Thoracic aorta (tissue), 2 donors: ENCODE measurements around the gene TBC1D4. TPM values are rescaled to one million over a fixed set of nuclear protein-coding genes. Genes with fewer than 3 reads are reported as not detected.

ENCODE experiments used
- ATAC-seq: fragments of 150-250 bp; one replicate; pipeline ENCODE4 v1.8.0; 2017; ENCODE audit warnings: low read depth; ENCODE audit not compliant: insufficient number of reproducible peaks, low FRiP score
- DNase-seq: peaks from one replicate; pipeline ENCODE4 v3.0.0-alpha.2; 2020; ENCODE audit warnings: low spot score
- H3K27ac ChIP-seq, 2 donors: fragments of 200-600 bp; sonication (generic); 1 replicate in 1 of 2; 2 replicates in 1 of 2; pipeline ENCODE4 v1.5.1; 2016; ENCODE audit warnings: mild to moderate bottlenecking in 2 of 2, moderate library complexity in 2 of 2
- H3K27me3 ChIP-seq: fragments of 200-600 bp; sonication (generic); replicated peaks from 2 replicates; pipeline ENCODE4 v1.6.0; 2016; ENCODE audit warnings: mild to moderate bottlenecking; ENCODE audit not compliant: insufficient read depth
- H3K36me3 ChIP-seq: fragments of 200-600 bp; sonication (generic); one replicate; pipeline ENCODE4 v1.5.1; 2016
- H3K4me1 ChIP-seq, 2 donors: fragments of 200-600 bp; sonication (generic); 1 replicate in 1 of 2; 2 replicates in 1 of 2; pipeline versions ENCODE4 v1.5.1 to v1.6.0; 2016; ENCODE audit warnings: low read depth in 2 of 2, mild to moderate bottlenecking in 1 of 2; ENCODE audit not compliant: control insufficient read depth in 1 of 2
- H3K4me3 ChIP-seq: fragments of 200-600 bp; sonication (generic); 2 replicates; pipeline ENCODE4 v1.5.1; 2016; ENCODE audit warnings: mild to moderate bottlenecking
- H3K9me3 ChIP-seq: fragments of 200-600 bp; sonication (generic); 2 replicates; pipeline ENCODE4 v1.5.1; 2016
- CTCF ChIP-seq: fragments of 200-600 bp; sonication (generic); IDR thresholded peaks from one replicate; pipeline ENCODE4 v1.5.1; 2019; ENCODE audit warnings: antibody characterized with exemption
- total RNA-seq, 2 donors: library from RNA; depleted of rRNA; stranded (reverse); fragments of >200 nt; gene quantifications; one replicate each; pipeline versions ENCODE4 v1.1.0 to v1.2.3, GENCODE V29; 2016

TBC1D4 gene
- total RNA-seq, 2 donors from 2014 or later, result 15.8 to 20.3 TPM

DNA sequence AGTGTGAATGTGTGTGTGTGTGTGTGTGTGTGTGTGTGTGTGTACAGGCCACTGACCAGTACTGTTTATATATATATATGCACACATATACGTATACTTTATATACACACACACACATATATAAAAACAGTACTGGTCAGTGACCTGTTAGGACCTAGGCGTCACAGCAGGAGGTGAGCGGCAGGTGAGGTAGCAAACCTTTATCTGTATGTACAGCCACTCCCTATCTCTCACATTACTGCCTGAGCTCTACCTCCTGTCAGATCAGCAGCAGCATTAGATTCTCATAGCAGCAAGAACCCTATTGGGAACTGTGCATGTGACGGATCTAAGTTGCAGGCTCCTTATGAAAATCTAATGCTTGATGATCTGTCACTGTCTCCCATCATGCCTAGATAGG is 34.5 kb downstream of the TBC1D4 start:
- H3K4me3 ChIP-seq, result no peak overlapping the region
- no peak for DNase-seq
- H3K36me3 ChIP-seq, result no peaks in the 10 kb centered on the region
- no peak for ATAC-seq
- TF ChIP-seq CTCF, result no peak
- no peaks in the 10 kb centered on the region for H3K9me3 ChIP-seq
- no peaks in the 10 kb centered on the region for H3K4me1 ChIP-seq
- H3K27me3 ChIP-seq, result no peaks in the 10 kb centered on the region
- H3K27ac ChIP-seq, result no peak overlapping the region

DNA sequence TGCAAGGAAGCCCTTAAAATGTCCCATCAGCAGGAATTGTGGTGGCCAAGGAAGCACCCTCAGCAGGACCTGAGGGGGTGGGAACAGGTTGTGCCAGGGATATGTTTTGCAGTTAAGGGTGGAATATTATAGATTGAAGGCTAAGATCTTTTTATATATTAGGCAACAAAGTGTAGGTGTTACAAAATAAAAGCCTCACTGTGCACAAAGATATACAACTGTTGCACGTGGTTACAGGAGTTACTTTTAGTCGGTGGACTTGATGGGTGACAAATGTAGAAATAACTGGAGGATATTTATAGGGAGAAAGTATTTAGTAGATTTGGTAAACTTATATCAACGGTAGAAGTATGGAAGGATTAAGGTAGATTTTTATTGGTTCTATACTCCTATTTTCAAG is 35.1 kb downstream of the TBC1D4 start:
- Histone ChIP-seq H3K36me3 (no peaks in the 10 kb centered on the region), H3K27me3 (no peaks in the 10 kb centered on the region), H3K27ac (no peak overlapping the region), H3K4me1 (no peaks in the 10 kb centered on the region), H3K4me3 (no peak overlapping the region), H3K9me3 (no peaks in the 10 kb centered on the region)
- ATAC-seq (no peak), DNase-seq (no peak)
- TF ChIP-seq CTCF, result no peak

GRCh38 chr13:75445717-75446499 is 36.1 kb downstream of the TBC1D4 start:
- no peak for TF ChIP-seq CTCF
- H3K4me3 ChIP-seq, result no peak overlapping the region
- H3K4me1 ChIP-seq, result no peaks in the 10 kb centered on the region
- no peaks in the 10 kb centered on the region for H3K27me3 ChIP-seq
- DNase-seq, result no peak
- no peaks in the 10 kb centered on the region for H3K36me3 ChIP-seq
- no peak for ATAC-seq
- H3K9me3 ChIP-seq, result no peaks in the 10 kb centered on the region
- H3K27ac ChIP-seq, result no peak overlapping the region

DNA sequence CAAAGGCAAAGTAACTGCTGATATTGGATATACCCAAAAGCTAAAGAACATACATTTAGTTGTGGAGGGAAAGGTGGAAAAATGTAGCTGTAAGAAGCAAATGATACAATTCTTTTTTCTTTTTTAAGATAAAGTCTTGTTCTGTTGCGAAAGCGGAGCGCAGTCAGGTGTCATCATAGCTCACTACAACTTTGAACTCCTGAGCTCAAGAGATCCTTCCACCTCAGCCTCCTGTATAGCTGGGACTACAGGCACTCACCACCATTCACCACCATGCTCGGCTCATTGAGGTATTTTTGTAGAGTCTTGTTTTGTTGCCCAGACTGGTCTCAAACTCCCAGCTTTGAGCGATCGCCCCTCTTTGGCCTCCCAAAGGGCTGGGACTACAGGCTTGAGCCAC is 38.0 kb downstream of the TBC1D4 start:
- H3K4me1 ChIP-seq, result no peaks in the 10 kb centered on the region
- no peaks in the 10 kb centered on the region for H3K27me3 ChIP-seq
- no peaks in the 10 kb centered on the region for H3K9me3 ChIP-seq
- no peak for TF ChIP-seq CTCF
- DNase-seq (no peak), ATAC-seq (no peak)
- no peak overlapping the region for H3K27ac ChIP-seq
- no peak overlapping the region for H3K4me3 ChIP-seq
- H3K36me3 ChIP-seq, result no peaks in the 10 kb centered on the region

DNA sequence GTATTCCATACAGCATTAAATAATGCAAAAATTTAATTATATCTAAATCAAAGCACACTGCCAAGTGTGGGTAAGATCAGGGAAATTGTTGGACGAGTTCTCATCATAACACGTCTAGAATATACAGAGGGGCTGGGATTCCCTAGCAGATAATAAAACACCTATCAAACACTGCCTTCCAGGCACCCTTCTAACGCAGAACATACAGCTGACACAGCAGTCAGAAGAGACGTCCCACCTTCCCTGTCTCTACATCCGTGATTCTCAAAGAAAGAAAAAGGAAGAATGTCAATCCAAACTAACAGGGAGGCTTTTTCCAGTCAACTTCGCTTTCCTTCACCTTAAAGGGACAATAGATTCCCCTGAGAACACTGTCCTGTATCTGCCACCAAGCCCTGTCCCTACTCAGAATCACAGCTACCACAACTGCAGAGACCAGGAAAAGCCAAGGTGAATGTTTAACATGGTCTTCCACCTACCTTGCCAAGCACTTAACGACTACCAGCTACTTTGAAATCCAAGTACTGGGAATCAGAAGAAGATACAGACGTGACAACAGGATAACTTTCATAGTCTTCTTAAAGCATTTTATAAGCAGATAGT is 38.5 kb downstream of the TBC1D4 start:
- Histone ChIP-seq H3K27me3 (no peaks in the 10 kb centered on the region), H3K36me3 (no peaks in the 10 kb centered on the region), H3K4me3 (no peak overlapping the region), H3K9me3 (no peaks in the 10 kb centered on the region), H3K4me1 (no peaks in the 10 kb centered on the region), H3K27ac (no peak overlapping the region)
- TF ChIP-seq CTCF, result no peak
- DNase-seq (no peak), ATAC-seq (no peak)
